Measurements from ENCODE around the gene SERPINA10. TPM values are rescaled to one million over a fixed set of nuclear protein-coding genes. Genes with fewer than 3 reads are reported as not detected.

Gene SERPINA10
- polyA plus RNA-seq, 1 of the 3 experiments (the other 2 are of a cell fraction): not detected

- Histone ChIP-seq H4K20me1 (ENCODE audit: insufficient read depth) (no peaks in the 10 kb centered on the region), H2AFZ (ENCODE audit: low read depth) (no peak overlapping the region), H3K27me3 (ENCODE audit: insufficient read depth) (no peaks in the 10 kb centered on the region), H3K9me3 (peaks cover 8% of the 10 kb centered on the region; the same call in 1 of the 2 replicates), H3K4me1 (ENCODE audit: control insufficient read depth in 1 of 2, insufficient read depth in 2 of 2, low read depth in 1 of 2, low read length in 1 of 2) (peaks cover 0 to 6% of the 10 kb centered on the region in 2 experiments; a peak in 2 of 4 replicates), H3K36me3 (replicated peaks in 1 of 2; ENCODE audit: control insufficient read depth in 1 of 2, insufficient read depth in 2 of 2, low read length in 1 of 2) (no peaks in the 10 kb centered on the region), H3K4me3 (ENCODE audit: low read depth in 2 of 2, low read length in 1 of 2) (no peak overlapping the region), H3K9me2 (no peaks in the 10 kb centered on the region), H3K4me2 (no peak overlapping the region), H3K79me2 (ENCODE audit: insufficient read depth) (no peaks in the 10 kb centered on the region), H3F3A (replicated peaks; ENCODE audit: insufficient read depth) (peaks cover 19% of the 10 kb centered on the region), H3K9ac (no peak overlapping the region), H3K27ac (ENCODE audit: low read depth in 2 of 2, low read length in 1 of 2) (no peak overlapping the region)
- ChIA-PET POLR2A (no interaction called here), CTCF (no interaction called here)
- no peak for DNase-seq
- no peak for TF ChIP-seq FOXM1 (IDR thresholded peaks at IDR 0.05; ENCODE audit: low read depth)
- WGBS (ENCODE audit: low lambda C conversion rate): 89% methylated on average over 5 of the region's 5 CpGs
Observed at GRCh38 chr14:94321421-94322271, 28.6 kb upstream of the SERPINA10 start.

- Histone ChIP-seq H3K27me3 (ENCODE audit: insufficient read depth) (no peaks in the 10 kb centered on the region), H3K9me3 (peaks cover 8% of the 10 kb centered on the region; the same call in 1 of the 2 replicates), H3K9me2 (no peaks in the 10 kb centered on the region), H3K4me1 (ENCODE audit: control insufficient read depth in 1 of 2, insufficient read depth in 2 of 2, low read depth in 1 of 2, low read length in 1 of 2) (peaks cover 0 to 6% of the 10 kb centered on the region in 2 experiments; a peak in 2 of 4 replicates), H3K36me3 (replicated peaks in 1 of 2; ENCODE audit: control insufficient read depth in 1 of 2, insufficient read depth in 2 of 2, low read length in 1 of 2) (no peaks in the 10 kb centered on the region), H4K20me1 (ENCODE audit: insufficient read depth) (no peaks in the 10 kb centered on the region), H3K4me2 (no peak overlapping the region), H3K9ac (no peak overlapping the region), H3K27ac (ENCODE audit: low read depth in 2 of 2, low read length in 1 of 2) (no peak overlapping the region), H3K4me3 (ENCODE audit: low read depth in 2 of 2, low read length in 1 of 2) (no peak overlapping the region), H3K79me2 (ENCODE audit: insufficient read depth) (no peaks in the 10 kb centered on the region), H3F3A (replicated peaks; ENCODE audit: insufficient read depth) (peaks cover 19% of the 10 kb centered on the region), H2AFZ (ENCODE audit: low read depth) (no peak overlapping the region)
- WGBS (ENCODE audit: low lambda C conversion rate): 89% methylated on average over 5 of the region's 5 CpGs
- ChIA-PET CTCF (no interaction called here), POLR2A (no interaction called here)
- no peak for DNase-seq
- TF ChIP-seq MAX (IDR thresholded peaks at IDR 0.05; ENCODE audit: low read depth) (no peak), MEF2A (IDR thresholded peaks at IDR 0.05; ENCODE audit: borderline replicate concordance, low read depth) (no peak), RXRA (IDR thresholded peaks at IDR 0.05; ENCODE audit: borderline replicate concordance, low read depth) (no peak), ZBTB33 (IDR thresholded peaks at IDR 0.05; ENCODE audit: borderline replicate concordance, low read depth) (no peak), NFIC (IDR thresholded peaks at IDR 0.05; ENCODE audit: borderline replicate concordance) (no peak)
Observed at GRCh38 chr14:94320243-94320642, 27.2 kb upstream of the SERPINA10 start.

GRCh38 chr14:94317259-94317658 lies 24.2 kb upstream of the SERPINA10 start:
- TF ChIP-seq EZH2phosphoT487 (IDR thresholded peaks at IDR 0.05; ENCODE audit: borderline replicate concordance, low read depth) (no peak), MXI1 (IDR thresholded peaks at IDR 0.05; ENCODE audit: low read depth, low read length) (no peak), FOSL2 (IDR thresholded peaks at IDR 0.05; ENCODE audit: borderline replicate concordance, low read depth) (no peak), EP300 (IDR thresholded peaks at IDR 0.05; ENCODE audit: borderline replicate concordance in 1 of 2, low read depth in 1 of 2, low read length in 1 of 2) (no peak), YY1 (IDR thresholded peaks at IDR 0.05; ENCODE audit: low read depth) (no peak), NRF1 (IDR thresholded peaks at IDR 0.05; ENCODE audit: low read depth, low read length) (no peak), RCOR1 (IDR thresholded peaks at IDR 0.05; ENCODE audit: low read length) (no peak), SIN3A (IDR thresholded peaks at IDR 0.05; ENCODE audit: borderline replicate concordance, low read depth, low read length) (no peak), IRF3 (IDR thresholded peaks at IDR 0.05; ENCODE audit: low read depth, low read length) (no peak), FOXM1 (IDR thresholded peaks at IDR 0.05; ENCODE audit: low read depth) (no peak), ELF1 (IDR thresholded peaks at IDR 0.05) (no peak), GABPA (IDR thresholded peaks at IDR 0.05; ENCODE audit: low read depth) (no peak), RXRA (IDR thresholded peaks at IDR 0.05; ENCODE audit: borderline replicate concordance, low read depth) (no peak), RAD21 (IDR thresholded peaks at IDR 0.05; ENCODE audit: low read length) (no peak)
- Histone ChIP-seq H3K27me3 (ENCODE audit: insufficient read depth) (no peaks in the 10 kb centered on the region), H3K36me3 (replicated peaks in 1 of 2; ENCODE audit: control insufficient read depth in 1 of 2, insufficient read depth in 2 of 2, low read length in 1 of 2) (no peaks in the 10 kb centered on the region), H3K4me1 (ENCODE audit: control insufficient read depth in 1 of 2, insufficient read depth in 2 of 2, low read depth in 1 of 2, low read length in 1 of 2) (no peaks in the 10 kb centered on the region), H3K9me3 (peaks cover 8% of the 10 kb centered on the region; the same call in 1 of the 2 replicates), H3K4me2 (no peak overlapping the region), H3K79me2 (ENCODE audit: insufficient read depth) (no peaks in the 10 kb centered on the region), H3K9ac (no peak overlapping the region), H3K27ac (ENCODE audit: low read depth in 2 of 2, low read length in 1 of 2) (no peak overlapping the region), H3F3A (replicated peaks; ENCODE audit: insufficient read depth) (no peaks in the 10 kb centered on the region), H3K9me2 (no peaks in the 10 kb centered on the region), H3K4me3 (ENCODE audit: low read depth in 2 of 2, low read length in 1 of 2) (no peak overlapping the region), H4K20me1 (ENCODE audit: insufficient read depth) (no peaks in the 10 kb centered on the region), H2AFZ (ENCODE audit: low read depth) (no peak overlapping the region)
- no peak for DNase-seq
- ChIA-PET POLR2A (no interaction called here), CTCF (no interaction called here)
- 72% methylated on average over 4 of the region's 4 CpGs for WGBS (ENCODE audit: low lambda C conversion rate)

All from SK-N-SH (cell line).